ENCODE results near the gene PTPRM.

PTPRM gene

DNA sequence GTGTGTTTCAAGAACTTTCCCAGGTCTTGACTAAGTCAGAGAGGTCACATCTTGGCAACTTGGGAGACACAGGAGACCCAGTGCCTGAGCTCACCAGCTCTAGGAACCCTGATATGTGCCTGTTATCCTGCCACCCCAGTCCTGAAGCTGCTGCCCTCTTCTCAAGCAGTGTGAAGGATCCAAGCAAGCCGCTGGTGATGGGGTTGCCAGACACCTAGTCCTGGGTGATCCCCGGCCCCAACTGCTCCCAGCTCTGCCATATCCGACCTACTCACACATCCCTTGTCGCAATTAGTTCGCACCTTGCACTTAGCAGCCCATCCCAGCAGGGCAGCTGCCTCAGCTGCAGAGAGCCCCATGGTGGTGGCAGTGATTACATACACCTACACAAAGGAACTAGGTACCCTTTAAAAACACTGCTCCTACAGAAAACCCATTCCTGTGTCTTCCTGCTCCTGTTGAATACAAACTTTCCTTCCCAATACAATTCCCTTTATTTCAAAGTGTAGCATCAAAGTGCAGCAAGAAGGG is 794.9 kb downstream of the PTPRM start:
- no peak for DNase-seq (ENCODE audit: low read depth)

DNA sequence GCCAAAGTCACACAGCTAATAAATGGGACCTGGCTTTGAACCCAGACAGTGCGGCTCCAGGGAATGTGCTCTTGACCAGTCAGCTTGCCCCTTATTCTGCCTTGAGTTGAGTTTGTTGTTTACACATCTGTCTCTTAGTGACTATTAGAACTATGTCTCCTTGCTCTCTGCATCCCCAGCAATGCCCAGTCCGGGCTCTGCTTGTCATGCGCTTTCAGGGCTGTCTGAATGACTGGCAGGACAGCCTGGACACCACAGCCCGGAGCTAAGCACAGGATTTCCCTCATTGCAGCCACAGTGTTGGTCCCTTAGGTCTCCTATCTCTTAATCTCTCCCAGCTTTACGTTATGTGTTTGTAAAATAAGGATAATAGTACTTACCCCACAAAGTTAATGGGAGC is 795.7 kb downstream of the PTPRM start:
- no peak for DNase-seq (ENCODE audit: low read depth)

DNA sequence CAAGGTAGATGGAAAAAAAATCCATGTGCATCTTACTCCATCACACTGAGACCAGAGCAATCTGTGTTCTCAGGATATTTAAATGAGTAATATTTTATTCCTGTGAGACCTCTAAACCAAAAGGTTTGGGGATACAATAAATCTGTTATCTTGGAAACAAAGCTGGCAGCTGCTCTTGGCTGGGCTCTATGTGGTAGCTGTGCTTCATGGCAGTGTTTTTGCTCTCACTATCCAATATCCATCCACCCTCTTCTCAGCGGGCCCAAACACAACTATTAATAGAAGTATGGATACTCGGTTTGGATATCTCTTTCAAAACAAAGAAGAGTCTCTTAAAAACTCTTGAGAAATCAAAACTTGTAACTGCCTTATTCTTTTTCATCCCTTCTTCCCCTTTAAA is 797.3 kb downstream of the PTPRM start:
- DNase-seq (ENCODE audit: low read depth): no peak

DNA sequence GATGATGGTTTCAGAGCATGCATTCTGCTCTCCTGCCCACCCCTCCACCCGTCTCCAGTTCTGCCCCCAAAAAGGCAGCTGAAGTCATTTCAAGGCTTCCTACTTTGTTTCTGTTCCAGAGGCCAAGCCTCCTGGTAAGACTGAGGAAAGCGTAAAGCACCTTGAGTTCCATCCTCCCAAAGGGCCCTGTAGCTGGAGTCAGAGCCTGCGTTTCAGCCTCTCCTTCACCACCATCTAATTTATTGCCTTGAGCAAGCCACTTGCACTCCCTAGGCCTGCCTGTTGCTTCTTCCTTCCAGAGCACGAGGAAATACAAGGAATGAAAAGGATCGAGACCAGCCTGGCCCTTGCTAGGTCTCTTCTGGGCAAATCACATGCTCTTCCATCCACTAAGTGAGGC is 797.9 kb downstream of the PTPRM start:
- DNase-seq (ENCODE audit: low read depth): no peak

DNA sequence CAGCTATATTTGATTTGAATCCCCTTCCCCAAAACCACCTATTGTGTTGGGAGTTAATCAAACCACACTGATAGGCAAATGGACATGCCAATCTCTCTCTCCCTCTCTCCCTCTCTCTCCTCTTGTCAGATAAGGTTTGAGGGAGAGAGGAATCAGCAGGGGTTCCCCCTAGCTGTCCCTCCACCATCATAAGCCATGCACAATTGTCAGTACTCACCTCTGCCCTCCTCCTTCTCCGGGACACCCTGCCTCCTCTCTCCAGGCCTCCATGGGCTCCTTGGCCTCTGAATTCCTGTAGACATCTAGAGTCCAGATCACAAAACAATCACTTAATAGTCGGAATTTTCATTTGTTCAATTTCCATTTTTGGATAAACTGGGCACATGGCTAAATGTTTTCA is 798.4 kb downstream of the PTPRM start:
- DNase-seq (ENCODE audit: low read depth): no peak

DNA sequence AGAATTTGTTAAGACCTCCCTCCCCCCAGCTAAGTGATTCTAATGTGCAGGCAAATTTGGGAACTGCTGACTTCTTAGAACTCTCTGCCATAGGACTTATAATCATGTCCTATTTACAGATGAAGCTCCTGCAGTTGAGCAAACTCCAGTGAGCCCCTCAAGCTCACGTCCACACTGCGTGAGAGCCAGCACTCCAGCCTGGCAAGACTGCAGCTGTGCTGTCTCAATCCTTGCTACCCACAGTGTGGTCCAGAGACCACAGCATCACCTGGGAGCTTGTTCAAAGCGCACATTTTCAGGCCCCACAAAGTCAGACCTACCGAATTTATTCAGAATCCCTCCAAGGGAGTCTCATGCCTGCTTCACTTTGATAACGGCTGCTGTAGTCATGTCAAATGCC is 799.0 kb downstream of the PTPRM start:
- no peak for DNase-seq (ENCODE audit: low read depth)

DNA sequence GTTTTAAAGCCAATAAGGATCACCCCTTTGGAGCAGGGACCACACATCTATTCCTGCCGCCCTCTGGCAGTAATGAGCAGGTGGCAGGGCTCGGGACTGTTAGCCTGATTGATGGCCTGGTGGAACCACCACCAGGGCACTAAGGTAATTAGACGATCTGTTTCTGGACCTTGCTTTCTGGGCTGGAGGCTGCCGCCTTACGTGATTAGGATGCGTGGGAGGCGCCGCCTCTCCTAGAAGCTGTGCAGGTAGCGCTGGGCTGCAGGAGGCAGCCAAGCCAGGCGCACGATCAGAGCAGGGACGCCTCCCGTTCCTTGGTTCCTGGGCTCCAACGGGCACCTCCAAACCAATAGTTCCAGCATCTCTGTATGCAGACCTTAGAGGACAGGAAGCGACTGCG is 799.5 kb downstream of the PTPRM start:
- DNase-seq (ENCODE audit: low read depth): no peak

DNA sequence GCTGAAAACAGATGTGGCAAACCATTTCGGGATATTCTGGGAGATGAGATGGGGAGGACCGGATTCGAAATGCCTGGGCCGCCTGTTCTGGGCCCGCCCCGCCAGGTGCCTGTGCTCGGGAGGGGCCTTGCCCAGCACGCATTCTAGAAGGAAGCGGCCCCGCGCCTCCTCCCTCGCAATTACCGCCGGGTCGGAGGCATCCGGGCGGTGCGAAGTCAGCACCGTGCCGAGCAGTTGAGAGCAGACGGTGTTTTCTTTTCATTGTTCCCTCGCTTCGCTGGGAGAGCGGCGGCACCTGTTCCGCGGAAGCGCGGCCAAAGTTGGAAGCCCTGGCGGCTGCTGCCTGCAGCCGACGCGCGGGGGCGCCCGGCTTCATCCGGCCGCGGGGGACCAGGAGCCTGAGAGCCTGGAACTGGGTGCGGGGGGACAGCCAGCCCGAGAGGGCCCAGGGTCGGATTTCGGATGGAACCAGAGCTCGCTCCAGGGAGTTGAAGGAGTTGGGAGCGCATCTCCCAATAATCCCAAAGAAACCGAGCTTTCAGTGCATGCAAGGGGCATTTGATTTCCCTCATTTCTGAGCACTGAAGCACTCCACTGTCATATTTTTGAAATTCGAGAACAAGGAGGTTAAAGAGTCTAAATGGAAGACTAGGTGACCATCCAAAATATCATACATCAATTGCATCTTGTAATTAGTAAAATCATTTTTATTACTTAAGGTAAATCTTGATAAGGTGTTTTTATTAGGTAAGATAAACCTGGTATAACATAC is 800.3 kb downstream of the PTPRM start:
- no peak for DNase-seq (ENCODE audit: low read depth)

DNA sequence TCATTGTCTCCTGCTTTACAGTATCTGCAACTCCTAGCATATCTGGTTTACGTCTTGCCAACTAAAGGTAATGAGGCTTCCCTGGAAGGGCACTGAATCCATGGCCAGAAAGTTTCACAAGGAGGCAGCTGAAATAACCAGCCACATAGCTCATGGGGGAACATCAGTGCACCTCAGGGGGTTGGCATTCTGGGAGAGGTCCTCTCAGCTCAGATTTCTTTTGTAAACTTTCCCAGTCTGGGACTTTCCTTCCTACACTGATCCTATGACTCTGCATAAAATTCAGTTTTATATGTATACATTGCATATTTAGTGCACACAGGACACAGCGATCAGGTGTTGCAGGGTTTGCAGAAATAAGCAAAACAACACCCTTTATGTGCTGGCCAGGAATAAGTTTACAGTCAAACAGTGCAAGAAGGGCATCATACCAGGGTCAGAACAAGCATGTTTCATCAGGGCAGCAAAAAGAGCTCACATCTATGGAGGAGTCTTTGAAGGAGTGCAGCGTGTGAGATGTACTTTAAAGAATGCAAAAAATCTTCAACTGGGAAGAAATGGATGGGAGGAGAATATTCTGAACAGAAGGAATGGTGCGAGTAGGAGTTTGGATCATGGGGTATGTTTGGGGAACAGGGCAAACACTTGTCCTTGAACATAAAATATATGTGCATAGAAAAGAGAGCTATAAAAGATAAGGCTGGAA is 801.5 kb downstream of the PTPRM start:
- DNase-seq (ENCODE audit: low read depth): no peak

DNA sequence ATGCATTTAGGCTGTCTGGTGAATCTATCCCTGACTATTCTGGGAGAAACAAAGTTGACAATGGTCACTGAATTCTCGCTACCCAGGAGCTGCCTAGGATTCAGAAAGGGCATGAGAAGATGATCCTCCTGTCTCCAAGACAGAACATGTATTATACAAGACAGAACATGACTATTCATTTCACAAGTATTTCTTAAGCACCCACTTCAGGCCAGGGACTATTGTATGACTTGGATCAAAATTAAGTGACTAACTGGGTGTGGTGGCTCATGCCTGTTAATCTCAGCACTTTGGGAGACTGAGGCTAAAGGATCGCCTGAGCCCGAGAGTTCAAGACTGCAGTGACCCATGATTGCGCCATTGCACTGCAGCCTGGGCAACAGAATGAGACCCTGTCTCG is 806.4 kb downstream of the PTPRM start:
- DNase-seq (ENCODE audit: low read depth): no peak

DNA sequence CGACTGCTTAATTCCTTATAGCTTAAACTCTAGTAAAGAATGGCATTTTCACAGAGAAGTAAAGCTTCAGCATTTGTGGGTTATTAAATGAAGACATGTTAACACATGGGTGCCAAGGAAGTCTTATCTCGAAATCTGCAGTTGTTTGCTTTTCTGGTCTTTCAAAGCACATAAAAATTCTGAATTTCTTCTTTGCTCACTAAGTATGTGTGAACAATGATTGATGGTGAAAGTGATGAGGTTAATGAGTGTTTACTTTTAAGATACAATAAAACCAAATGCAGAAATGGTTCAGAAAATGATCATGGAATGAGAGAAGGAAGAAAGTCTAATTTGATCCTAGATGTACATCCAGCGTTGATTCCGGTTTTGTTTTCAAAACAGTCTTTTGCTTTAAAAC is 807.6 kb downstream of the PTPRM start:
- no peak for DNase-seq (ENCODE audit: low read depth)

DNA sequence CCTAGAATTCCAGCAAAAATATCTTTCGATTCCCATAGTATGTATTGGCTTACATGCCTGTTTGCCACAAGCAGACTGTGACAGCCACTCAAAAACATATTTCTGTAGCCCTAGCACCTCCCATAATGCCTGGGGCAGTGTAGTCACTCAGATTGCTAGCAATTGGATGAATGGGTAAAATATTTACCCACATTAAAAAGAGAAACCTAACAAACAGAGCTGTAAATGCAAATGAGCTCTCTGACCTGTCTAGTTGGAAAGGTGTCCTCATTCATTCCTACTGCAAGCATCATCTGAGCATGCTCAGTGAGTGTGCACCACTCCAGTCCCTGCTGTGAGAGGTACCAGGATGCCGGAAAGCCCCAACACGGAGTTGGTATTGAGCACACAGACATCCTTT is 808.1 kb downstream of the PTPRM start:
- no peak for DNase-seq (ENCODE audit: low read depth)

DNA sequence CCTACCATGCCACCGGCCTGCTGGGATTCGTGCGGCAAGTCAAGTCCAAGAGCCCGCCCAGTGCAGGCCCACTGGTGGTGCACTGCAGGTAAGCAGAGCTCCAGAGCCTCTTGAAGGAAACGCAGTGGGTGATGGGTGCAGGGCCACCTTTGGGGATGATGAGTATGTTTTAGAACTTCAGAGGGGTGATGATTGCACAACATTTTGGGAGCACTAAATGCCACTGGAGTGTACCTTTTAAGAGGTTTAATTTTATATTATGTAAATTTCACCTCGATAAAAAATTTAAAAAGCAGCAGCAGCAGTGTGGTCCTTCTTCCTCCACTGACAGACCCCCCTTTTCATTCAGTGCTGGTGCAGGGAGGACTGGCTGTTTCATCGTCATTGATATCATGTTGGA is 809.0 kb downstream of the PTPRM start:
- no peak for DNase-seq (ENCODE audit: low read depth)

DNA sequence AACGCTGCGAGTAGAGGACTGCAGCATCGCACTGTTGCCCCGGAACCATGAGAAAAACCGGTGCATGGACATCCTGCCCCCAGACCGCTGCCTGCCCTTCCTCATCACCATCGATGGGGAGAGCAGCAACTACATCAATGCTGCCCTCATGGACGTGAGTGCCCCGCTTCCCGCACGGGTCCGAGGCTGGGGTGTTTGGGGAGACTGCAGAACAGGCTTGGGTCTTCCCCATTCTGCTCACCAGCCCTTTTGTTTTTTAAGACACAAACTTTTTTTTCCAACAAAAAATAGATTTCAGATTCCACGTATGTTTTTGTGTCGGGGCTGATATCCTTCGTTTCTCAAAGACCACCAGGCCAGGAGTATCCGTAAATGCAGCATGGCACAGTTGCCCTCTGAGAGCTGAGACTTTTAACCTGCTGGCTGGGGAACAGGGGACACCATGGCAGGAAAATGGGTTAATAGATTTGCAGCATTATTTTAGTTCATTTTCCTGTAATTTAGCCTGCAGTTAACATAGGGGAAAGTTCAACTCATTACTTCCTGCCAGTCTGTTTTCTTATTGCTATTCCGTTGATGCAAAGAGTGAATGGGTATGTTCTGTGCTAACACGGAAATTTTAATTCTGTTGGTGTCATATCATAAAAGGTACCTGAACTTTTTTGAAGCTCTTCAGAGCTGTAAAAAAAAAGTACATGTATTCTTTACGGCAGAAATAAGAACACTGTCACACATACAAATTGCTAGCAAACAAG is 812.2 kb downstream of the PTPRM start:
- no peak for DNase-seq (ENCODE audit: low read depth)

DNA sequence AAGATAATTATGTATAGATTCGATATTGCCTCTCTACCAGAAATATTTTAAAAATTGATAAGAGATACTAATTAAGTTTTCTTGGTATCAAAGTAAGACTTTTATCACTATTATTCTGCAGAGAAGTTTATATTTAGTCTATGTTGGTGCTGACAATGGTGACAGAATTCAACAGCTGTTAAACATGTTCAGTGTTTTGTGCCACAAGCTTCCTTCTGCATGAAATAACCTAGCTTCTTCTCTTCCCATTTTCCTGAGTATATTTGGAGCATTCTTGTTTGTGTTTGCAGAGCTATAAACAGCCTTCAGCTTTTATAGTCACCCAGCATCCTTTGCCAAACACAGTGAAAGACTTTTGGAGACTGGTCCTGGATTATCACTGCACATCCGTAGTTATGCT is 812.9 kb downstream of the PTPRM start:
- DNase-seq (ENCODE audit: low read depth): no peak

DNA sequence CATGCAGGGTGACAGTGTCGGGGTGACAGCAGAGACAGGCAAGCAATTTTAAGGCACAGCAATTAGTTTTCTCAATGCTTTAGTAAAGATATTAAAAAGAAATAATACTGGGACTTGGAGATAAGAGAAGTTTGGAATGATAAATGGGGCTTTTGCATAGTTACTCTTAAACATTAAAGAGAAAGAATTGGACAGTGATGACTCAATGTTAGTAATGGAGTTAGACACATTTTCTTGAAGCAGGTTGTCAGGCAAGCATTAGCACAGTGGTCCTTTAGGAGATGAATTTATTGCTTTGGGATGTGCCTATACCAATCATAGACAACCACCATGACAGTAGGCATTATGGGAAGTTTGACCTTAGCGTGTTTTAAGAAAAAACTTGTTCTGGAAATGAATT is 813.8 kb downstream of the PTPRM start:
- no peak for DNase-seq (ENCODE audit: low read depth)

DNA sequence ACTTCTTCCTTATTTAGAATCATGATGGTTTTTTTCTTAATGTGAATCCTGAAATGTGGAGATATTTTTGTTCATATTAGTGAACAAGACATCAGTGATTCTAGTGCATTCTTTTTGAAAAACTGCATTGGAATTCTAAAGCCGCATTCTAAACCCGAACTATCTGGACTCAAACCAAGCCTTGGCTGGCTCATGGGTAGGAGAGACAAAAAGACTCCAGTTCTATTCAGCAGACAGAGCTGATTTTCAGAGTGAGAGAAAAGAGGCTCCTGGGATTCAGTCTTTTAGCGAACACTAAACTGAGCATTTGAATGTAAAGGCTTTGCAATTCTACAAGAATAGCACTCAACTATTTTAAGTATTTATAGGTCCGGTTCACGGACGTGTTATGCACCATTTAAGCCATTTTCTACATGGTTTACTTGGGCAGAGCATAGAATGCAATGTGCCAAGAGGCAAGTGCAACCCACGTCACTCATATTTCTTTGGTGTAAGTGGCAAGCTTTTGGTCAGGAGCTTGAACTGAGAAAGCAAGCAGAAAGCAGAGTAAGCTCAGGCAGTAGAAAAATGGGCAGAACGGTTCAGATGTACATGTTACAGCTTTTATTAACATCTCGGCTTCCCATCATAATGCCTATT is 814.8 kb downstream of the PTPRM start:
- no peak for DNase-seq (ENCODE audit: low read depth)

DNA sequence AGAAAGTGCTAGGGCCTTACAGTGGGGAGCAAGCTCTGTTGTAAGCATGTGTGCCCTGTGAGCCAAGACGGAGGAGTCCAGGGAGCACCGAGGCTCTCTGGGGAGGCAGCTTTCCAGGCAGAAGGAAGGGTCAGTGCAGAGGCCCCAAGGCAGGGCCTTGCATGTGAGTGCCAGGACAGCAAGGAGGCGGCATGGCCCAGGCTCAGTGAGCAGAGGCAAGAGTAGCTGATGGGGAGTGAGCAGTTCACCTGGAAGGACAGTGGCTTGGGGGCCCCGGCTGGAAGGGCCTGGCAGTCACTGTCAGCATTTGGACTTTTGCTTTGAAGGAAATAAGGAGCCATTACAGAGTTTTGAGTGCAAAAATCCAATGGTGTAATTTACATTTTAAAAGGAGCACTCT is 818.3 kb downstream of the PTPRM start:
- DNase-seq (ENCODE audit: low read depth): no peak

DNA sequence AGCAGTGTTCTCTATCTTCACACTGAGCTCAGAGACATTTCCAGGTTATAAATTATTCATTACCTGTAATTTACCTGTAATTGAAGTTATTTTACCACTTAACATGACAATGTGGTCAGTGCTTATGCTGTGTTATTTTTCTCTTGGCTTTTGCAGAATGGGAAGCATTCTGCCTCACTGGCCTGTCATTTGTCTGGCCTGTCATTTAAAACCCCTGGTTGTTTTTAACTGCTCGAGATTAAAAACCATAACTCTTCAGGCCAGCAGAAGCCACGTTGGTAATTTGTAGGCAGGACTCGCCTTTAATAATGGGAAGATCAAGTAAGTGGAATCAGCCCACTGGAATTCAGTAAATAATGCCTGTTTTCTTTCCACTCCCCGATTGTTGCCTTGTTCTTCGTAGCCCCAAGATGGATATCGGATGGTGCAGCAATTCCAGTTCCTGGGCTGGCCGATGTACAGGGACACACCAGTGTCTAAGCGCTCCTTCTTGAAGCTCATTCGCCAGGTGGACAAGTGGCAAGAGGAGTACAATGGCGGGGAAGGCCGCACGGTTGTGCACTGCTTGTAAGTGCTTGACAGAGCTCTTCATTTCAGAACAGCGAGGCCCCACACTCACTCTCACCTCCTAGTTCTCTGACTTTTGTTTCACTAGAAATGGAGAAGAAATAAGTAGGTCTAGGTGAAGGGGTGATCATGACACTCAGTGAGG is 819.7 kb downstream of the PTPRM start:
- no peak for DNase-seq (ENCODE audit: low read depth)

DNA sequence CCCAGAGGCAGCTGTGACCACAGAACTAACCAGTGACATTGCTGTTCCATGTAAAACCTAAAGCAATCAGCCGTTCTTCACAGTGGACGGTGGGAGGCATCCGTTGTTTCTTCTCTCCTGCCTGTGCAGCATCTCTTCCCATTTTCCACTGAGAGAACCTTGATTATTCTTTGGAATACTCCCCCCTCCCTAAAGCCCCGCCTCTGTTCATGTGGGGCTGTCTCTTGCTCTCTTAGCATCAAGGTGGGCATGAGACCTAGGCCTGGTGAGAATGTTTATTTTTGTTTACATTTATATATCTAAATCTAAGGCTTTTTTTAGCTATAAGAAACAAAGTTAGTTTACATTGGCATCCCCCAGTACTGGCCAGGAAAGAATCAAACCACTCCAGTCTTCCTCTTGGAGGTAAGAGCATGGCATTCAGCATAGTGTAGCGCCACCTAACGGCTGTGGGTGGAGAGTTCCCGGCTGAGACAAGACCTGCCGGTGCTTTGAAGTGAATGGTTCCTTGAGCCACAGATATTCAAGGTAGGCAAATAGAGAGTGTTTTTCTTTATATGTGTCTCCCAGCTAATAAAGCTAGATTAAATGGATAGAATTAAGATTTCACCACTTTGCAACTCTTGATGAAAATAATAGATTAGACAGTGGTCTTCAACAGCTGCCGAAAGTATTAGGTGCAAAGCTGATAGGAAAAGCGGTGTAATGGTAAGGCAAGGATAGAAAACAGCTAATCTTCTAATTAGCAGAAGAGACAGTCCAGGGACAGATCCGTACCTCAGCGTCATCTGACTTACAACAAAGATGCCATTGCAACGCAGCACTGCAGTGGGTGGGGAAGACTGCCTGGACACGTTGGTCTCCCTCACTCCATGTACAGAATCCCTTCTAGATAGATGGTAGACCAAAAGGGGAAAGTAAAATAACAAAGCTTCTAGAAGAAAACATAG is 822.5 kb downstream of the PTPRM start:
- peak; percentile 10 for DNase-seq (ENCODE audit: low read depth)

DNA sequence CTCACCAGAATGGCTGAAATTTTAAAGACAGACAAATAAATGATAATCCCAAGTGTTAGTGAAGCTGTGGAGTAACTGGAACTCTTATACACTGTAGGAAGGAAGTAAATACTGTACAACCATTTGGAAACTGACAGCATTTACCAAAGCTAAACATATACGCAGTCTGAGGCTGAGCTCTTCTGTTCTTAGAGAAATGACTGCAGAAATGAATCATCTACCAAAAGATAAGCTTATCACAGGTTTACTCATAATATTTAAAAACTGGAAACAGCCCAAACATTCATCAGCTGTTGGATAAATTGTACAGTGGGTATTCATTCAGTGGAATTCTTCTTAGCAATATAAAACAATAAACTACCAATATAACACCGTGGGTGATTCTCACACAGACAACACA is 824.0 kb downstream of the PTPRM start:
- DNase-seq (ENCODE audit: low read depth): no peak

Measured in GM04503 (cell line).